ENCODE data around the gene JCHAIN.

JCHAIN gene

DNA sequence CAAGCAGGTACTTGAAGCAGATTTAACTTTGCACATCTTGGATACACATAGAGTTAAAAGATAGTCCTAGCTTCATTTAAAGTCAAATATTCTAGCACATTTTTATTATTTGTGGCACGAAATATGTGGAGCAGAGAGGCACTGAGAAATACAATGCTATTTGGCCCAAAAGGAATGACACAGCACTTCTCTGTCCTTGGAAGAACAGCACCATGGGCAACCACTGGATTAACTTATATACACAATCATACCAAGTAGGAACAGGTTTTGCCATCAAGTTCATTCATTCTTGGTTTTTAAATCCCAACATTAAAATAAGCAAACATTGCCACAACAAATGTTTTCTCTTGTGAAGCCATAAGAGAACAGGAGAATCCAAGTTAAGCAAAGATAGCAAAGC, 38.7 kb downstream of the JCHAIN start:
- H3K4me3 ChIP-seq (replicated peaks in 1 of 2; ENCODE audit: low read depth in 2 of 2, low read length in 2 of 2) = no peak overlapping the region
- TF ChIP-seq, protein P1, sequence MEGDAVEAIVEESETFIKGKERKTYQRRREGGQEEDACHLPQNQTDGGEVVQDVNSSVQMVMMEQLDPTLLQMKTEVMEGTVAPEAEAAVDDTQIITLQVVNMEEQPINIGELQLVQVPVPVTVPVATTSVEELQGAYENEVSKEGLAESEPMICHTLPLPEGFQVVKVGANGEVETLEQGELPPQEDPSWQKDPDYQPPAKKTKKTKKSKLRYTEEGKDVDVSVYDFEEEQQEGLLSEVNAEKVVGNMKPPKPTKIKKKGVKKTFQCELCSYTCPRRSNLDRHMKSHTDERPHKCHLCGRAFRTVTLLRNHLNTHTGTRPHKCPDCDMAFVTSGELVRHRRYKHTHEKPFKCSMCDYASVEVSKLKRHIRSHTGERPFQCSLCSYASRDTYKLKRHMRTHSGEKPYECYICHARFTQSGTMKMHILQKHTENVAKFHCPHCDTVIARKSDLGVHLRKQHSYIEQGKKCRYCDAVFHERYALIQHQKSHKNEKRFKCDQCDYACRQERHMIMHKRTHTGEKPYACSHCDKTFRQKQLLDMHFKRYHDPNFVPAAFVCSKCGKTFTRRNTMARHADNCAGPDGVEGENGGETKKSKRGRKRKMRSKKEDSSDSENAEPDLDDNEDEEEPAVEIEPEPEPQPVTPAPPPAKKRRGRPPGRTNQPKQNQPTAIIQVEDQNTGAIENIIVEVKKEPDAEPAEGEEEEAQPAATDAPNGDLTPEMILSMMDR (IDR thresholded peaks at IDR 0.05; ENCODE audit: low read depth, low read length) = no peak
- no peak for DNase-seq (ENCODE audit: low read depth in 2 of 2)

DNA sequence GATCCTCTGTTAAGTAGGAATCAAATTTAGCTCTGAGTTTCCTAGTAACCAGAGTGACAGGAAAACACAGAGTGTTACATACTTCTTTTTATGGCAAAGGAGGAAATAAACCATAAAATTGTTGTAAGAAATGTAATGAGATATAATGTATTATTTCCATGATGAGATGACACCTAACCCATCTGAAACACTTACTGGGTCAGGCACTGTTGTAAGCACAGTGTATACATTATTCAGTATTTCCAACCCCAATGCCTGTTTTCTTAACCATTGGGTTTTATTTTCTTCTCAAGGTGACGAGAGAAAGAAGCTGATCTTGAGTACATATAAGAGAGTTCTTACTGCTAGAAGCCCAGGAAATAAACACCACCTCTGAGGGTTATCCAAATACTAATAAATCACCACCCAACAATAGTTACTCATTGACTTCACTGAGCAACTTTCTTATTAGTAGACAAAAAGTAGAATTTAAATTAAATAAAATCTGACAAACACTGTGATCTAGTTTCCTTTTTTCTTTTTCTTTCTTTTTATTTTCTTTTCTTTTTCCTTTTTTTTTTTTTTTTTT, 42.0 kb downstream of the JCHAIN start:
- no peak for DNase-seq (ENCODE audit: low read depth in 2 of 2)
- TF ChIP-seq, protein P1 (IDR thresholded peaks at IDR 0.05; ENCODE audit: low read depth, low read length) = no peak
- no peak overlapping the region for H3K4me3 ChIP-seq (replicated peaks in 1 of 2; ENCODE audit: low read depth in 2 of 2, low read length in 2 of 2)

DNA sequence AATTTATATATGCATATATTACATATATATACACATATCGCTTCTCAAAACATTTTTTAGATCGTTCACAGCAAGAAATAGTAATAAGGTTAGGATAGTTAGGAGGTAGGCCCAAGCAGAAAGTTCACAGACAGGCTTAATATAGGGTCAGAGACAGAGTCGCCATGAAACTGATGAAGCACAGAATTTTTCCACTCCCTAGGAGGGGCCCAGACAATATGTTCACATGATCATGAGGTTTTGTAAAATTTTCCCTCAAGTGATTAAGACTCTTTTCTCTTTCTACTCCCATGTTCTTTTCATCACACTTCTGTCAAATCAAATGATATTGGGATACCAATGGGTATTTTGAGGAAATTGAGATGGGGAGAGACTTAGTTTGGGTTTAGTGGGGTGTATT, 43.0 kb downstream of the JCHAIN start:
- DNase-seq (ENCODE audit: low read depth in 2 of 2) = no peak
- no peak overlapping the region for H3K4me3 ChIP-seq (replicated peaks in 1 of 2; ENCODE audit: low read depth in 2 of 2, low read length in 2 of 2)
- TF ChIP-seq, protein P1 (IDR thresholded peaks at IDR 0.05; ENCODE audit: low read depth, low read length) = no peak

DNA sequence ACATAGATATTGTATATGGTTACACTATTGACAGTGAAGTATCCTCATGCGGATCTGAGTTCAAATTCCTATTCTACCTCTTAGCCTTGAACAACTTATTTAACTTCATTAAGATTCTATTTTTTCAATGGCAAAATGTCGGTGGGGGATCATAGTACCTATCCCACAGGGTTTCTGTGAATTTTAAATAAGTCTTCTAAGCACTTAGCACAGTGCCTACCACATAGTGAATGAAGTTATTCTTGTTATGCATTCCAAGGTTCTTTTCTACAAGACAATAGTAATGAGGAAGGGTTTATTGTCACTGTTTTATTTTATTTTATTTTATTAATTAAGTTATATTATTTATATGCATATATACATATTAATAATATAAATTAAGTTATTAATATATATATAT, 46.5 kb downstream of the JCHAIN start:
- TF ChIP-seq, protein P1 (IDR thresholded peaks at IDR 0.05; ENCODE audit: low read depth, low read length) = no peak
- H3K4me3 ChIP-seq (replicated peaks in 1 of 2; ENCODE audit: low read depth in 2 of 2, low read length in 2 of 2) = no peak overlapping the region
- DNase-seq (ENCODE audit: low read depth in 2 of 2) = no peak

DNA sequence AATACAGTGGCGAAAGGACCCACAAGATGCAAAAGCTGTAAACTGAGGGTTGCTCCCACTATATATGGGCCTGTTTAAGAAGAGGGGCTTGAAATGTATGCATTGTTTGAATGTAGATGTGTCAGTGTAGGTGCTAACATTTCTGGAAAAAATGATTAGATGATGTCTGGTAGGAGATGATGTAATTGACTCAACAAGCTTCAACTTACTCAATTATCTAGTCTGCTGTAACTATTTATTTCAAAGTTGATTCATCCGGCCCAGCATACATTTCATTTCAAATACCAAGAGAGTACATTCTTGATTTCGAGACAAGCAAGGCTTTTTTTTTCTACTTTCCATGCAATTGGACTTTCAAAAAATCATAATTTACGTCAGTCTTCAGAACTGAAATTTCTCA, 47.0 kb downstream of the JCHAIN start:
- TF ChIP-seq, protein P1 (IDR thresholded peaks at IDR 0.05; ENCODE audit: low read depth, low read length) = no peak
- no peak for DNase-seq (ENCODE audit: low read depth in 2 of 2)
- H3K4me3 ChIP-seq (replicated peaks in 1 of 2; ENCODE audit: low read depth in 2 of 2, low read length in 2 of 2) = no peak overlapping the region

DNA sequence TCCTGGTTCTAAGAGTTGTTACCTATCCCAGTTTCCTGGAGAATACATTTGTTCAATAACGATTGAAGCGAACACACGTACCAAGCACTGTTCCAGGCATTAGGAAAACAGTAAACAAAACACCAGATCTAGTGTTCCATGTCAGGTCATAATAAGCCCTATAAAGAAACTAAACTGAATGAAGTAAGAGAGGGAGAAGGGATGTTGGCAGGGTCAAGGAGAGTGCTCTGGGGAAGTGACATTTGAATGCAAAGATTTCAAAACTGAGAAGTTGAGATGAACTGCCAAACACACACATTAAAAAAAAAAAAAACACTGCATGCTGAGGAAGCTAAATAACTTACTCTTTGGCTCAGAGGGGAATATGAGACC, 52.1 kb downstream of the JCHAIN start:
- TF ChIP-seq, protein P1 (IDR thresholded peaks at IDR 0.05; ENCODE audit: low read depth, low read length) = no peak
- H3K4me3 ChIP-seq (replicated peaks in 1 of 2; ENCODE audit: low read depth in 2 of 2, low read length in 2 of 2) = peak overlapping the region in 1 of 2 donors; percentile 22
- DNase-seq (ENCODE audit: low read depth in 2 of 2) = no peak
